ENCODE measurements around the gene TNS1. TPM values are rescaled to one million over a fixed set of nuclear protein-coding genes. Genes with fewer than 3 reads are reported as not detected.

The TNS1 gene
- total RNA-seq, 1 experiment from 2014 or later: 4.5 TPM

DNA sequence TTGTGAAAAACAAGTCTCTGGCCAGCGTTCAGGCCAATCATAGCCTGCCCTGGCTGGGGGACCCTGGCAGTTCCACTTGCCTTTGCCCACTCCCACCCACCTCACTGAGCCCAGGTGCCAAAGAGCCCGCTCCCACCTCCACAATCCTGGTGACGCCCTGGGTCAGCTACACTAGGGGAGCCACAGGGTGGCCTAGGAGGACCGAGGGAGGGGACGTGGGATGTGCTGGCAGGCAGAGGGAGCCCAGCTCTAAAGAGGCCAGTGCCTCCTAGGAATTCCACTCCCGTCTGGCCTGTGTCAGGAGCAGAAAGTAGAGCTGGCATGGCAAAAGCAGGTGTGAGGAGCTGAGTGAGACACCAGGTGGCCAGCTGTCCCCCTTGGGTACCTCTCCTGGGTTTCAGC is 49.3 kb downstream of the TNS1 start (continued):
- TF ChIP-seq TEAD1 (CRISPR knock-in tag; IDR thresholded peaks at IDR 0.05) (no peak), ZNF671 (CRISPR knock-in tag; IDR thresholded peaks at IDR 0.05) (no peak), RELA (CRISPR knock-in tag; IDR thresholded peaks at IDR 0.05; ENCODE audit: borderline replicate concordance) (no peak), ZNF263 (CRISPR knock-in tag; IDR thresholded peaks at IDR 0.05; ENCODE audit: low read depth) (no peak), JUN (CRISPR knock-in tag; IDR thresholded peaks at IDR 0.05) (no peak)
- TF ChIP-seq, protein P1, sequence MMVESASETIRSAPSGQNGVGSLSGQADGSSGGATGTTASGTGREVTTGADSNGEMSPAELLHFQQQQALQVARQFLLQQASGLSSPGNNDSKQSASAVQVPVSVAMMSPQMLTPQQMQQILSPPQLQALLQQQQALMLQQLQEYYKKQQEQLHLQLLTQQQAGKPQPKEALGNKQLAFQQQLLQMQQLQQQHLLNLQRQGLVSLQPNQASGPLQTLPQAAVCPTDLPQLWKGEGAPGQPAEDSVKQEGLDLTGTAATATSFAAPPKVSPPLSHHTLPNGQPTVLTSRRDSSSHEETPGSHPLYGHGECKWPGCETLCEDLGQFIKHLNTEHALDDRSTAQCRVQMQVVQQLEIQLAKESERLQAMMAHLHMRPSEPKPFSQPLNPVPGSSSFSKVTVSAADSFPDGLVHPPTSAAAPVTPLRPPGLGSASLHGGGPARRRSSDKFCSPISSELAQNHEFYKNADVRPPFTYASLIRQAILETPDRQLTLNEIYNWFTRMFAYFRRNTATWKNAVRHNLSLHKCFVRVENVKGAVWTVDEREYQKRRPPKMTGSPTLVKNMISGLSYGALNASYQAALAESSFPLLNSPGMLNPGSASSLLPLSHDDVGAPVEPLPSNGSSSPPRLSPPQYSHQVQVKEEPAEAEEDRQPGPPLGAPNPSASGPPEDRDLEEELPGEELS (CRISPR knock-in tag; IDR thresholded peaks at IDR 0.05): no peak
- TF ChIP-seq, protein P2, sequence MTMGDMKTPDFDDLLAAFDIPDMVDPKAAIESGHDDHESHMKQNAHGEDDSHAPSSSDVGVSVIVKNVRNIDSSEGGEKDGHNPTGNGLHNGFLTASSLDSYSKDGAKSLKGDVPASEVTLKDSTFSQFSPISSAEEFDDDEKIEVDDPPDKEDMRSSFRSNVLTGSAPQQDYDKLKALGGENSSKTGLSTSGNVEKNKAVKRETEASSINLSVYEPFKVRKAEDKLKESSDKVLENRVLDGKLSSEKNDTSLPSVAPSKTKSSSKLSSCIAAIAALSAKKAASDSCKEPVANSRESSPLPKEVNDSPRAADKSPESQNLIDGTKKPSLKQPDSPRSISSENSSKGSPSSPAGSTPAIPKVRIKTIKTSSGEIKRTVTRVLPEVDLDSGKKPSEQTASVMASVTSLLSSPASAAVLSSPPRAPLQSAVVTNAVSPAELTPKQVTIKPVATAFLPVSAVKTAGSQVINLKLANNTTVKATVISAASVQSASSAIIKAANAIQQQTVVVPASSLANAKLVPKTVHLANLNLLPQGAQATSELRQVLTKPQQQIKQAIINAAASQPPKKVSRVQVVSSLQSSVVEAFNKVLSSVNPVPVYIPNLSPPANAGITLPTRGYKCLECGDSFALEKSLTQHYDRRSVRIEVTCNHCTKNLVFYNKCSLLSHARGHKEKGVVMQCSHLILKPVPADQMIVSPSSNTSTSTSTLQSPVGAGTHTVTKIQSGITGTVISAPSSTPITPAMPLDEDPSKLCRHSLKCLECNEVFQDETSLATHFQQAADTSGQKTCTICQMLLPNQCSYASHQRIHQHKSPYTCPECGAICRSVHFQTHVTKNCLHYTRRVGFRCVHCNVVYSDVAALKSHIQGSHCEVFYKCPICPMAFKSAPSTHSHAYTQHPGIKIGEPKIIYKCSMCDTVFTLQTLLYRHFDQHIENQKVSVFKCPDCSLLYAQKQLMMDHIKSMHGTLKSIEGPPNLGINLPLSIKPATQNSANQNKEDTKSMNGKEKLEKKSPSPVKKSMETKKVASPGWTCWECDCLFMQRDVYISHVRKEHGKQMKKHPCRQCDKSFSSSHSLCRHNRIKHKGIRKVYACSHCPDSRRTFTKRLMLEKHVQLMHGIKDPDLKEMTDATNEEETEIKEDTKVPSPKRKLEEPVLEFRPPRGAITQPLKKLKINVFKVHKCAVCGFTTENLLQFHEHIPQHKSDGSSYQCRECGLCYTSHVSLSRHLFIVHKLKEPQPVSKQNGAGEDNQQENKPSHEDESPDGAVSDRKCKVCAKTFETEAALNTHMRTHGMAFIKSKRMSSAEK (CRISPR knock-in tag; IDR thresholded peaks at IDR 0.05; ENCODE audit: borderline replicate concordance): no peak

DNA sequence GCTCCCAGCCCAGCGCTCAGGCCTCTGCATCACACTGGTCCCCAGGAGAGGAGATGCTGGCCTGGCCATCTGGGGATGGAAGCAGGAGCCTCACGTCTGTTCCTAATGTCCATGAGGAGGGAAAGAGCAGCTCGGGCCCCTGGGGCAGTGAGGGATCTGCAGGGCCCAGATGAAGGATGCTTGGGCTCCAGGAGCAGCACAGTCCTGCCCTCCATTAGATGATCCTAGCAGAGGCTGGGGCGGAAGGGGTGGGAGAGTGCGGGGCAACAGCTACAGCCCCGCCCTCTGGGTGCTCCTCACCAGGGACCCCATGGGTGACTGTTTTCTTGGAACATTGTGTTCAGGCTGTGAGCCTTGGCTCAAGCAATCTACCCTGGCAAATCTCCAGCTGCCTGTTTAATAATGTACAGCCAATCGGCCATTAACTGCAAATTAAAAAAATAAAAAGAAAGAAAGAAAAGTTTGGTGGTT is 49.7 kb downstream of the TNS1 start:
- CTCF ChIA-PET: interaction anchor here (1.3 kb wide), 1 partner anchor 167 kb away, joined by 3 read pairs; no protein-coding TSS in a partner anchor
- ATAC-seq: no peak
- POLR2A ChIA-PET: interaction anchor here (0.5 kb wide), 1 partner anchor 32 kb away, joined by 3 read pairs; no protein-coding TSS in a partner anchor
- TF ChIP-seq ZNF219 (CRISPR knock-in tag; IDR thresholded peaks at IDR 0.05; ENCODE audit: borderline replicate concordance): no peak
- TF ChIP-seq, protein P3, sequence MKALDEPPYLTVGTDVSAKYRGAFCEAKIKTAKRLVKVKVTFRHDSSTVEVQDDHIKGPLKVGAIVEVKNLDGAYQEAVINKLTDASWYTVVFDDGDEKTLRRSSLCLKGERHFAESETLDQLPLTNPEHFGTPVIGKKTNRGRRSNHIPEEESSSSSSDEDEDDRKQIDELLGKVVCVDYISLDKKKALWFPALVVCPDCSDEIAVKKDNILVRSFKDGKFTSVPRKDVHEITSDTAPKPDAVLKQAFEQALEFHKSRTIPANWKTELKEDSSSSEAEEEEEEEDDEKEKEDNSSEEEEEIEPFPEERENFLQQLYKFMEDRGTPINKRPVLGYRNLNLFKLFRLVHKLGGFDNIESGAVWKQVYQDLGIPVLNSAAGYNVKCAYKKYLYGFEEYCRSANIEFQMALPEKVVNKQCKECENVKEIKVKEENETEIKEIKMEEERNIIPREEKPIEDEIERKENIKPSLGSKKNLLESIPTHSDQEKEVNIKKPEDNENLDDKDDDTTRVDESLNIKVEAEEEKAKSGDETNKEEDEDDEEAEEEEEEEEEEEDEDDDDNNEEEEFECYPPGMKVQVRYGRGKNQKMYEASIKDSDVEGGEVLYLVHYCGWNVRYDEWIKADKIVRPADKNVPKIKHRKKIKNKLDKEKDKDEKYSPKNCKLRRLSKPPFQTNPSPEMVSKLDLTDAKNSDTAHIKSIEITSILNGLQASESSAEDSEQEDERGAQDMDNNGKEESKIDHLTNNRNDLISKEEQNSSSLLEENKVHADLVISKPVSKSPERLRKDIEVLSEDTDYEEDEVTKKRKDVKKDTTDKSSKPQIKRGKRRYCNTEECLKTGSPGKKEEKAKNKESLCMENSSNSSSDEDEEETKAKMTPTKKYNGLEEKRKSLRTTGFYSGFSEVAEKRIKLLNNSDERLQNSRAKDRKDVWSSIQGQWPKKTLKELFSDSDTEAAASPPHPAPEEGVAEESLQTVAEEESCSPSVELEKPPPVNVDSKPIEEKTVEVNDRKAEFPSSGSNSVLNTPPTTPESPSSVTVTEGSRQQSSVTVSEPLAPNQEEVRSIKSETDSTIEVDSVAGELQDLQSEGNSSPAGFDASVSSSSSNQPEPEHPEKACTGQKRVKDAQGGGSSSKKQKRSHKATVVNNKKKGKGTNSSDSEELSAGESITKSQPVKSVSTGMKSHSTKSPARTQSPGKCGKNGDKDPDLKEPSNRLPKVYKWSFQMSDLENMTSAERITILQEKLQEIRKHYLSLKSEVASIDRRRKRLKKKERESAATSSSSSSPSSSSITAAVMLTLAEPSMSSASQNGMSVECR (CRISPR knock-in tag; IDR thresholded peaks at IDR 0.05; ENCODE audit: borderline replicate concordance): no peak
- TF ChIP-seq, protein P2 (CRISPR knock-in tag; IDR thresholded peaks at IDR 0.05; ENCODE audit: borderline replicate concordance): no peak
- no peak for TF ChIP-seq ZNF121 (CRISPR knock-in tag; IDR thresholded peaks at IDR 0.05)
- TF ChIP-seq, protein P4, sequence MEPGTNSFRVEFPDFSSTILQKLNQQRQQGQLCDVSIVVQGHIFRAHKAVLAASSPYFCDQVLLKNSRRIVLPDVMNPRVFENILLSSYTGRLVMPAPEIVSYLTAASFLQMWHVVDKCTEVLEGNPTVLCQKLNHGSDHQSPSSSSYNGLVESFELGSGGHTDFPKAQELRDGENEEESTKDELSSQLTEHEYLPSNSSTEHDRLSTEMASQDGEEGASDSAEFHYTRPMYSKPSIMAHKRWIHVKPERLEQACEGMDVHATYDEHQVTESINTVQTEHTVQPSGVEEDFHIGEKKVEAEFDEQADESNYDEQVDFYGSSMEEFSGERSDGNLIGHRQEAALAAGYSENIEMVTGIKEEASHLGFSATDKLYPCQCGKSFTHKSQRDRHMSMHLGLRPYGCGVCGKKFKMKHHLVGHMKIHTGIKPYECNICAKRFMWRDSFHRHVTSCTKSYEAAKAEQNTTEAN (CRISPR knock-in tag; IDR thresholded peaks at IDR 0.05): no peak
- TF ChIP-seq, protein P5, sequence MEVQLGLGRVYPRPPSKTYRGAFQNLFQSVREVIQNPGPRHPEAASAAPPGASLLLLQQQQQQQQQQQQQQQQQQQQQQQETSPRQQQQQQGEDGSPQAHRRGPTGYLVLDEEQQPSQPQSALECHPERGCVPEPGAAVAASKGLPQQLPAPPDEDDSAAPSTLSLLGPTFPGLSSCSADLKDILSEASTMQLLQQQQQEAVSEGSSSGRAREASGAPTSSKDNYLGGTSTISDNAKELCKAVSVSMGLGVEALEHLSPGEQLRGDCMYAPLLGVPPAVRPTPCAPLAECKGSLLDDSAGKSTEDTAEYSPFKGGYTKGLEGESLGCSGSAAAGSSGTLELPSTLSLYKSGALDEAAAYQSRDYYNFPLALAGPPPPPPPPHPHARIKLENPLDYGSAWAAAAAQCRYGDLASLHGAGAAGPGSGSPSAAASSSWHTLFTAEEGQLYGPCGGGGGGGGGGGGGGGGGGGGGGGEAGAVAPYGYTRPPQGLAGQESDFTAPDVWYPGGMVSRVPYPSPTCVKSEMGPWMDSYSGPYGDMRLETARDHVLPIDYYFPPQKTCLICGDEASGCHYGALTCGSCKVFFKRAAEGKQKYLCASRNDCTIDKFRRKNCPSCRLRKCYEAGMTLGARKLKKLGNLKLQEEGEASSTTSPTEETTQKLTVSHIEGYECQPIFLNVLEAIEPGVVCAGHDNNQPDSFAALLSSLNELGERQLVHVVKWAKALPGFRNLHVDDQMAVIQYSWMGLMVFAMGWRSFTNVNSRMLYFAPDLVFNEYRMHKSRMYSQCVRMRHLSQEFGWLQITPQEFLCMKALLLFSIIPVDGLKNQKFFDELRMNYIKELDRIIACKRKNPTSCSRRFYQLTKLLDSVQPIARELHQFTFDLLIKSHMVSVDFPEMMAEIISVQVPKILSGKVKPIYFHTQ (CRISPR knock-in tag; IDR thresholded peaks at IDR 0.05): no peak
- TF ChIP-seq, protein P6, sequence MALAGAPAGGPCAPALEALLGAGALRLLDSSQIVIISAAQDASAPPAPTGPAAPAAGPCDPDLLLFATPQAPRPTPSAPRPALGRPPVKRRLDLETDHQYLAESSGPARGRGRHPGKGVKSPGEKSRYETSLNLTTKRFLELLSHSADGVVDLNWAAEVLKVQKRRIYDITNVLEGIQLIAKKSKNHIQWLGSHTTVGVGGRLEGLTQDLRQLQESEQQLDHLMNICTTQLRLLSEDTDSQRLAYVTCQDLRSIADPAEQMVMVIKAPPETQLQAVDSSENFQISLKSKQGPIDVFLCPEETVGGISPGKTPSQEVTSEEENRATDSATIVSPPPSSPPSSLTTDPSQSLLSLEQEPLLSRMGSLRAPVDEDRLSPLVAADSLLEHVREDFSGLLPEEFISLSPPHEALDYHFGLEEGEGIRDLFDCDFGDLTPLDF (CRISPR knock-in tag; IDR thresholded peaks at IDR 0.05): no peak
- no peak for TF ChIP-seq KAT7 (CRISPR knock-in tag; IDR thresholded peaks at IDR 0.05; ENCODE audit: borderline replicate concordance)
- TF ChIP-seq NFE2L1 (CRISPR knock-in tag; IDR thresholded peaks at IDR 0.05): no peak

More for the DNA sequence above, 49.7 kb downstream of the TNS1 start:
- peaks cover 23% of the 10 kb centered on the region for H3K4me1 Mint-ChIP-seq
- DNase-seq (ENCODE audit: low spot score): no peak
- H3K9me3 Mint-ChIP-seq: no peaks in the 10 kb centered on the region
- no peak overlapping the region for H3K4me3 Mint-ChIP-seq
- no peaks in the 10 kb centered on the region for H3K36me3 Mint-ChIP-seq
- no peaks in the 10 kb centered on the region for H3K27me3 Mint-ChIP-seq (ENCODE audit: low read depth)
- no peak overlapping the region for H3K27ac Mint-ChIP-seq

All from WTC11 (cell line).